B cell (primary cell): Measurements from ENCODE around the gene TRAPPC14. TPM values are rescaled to one million over a fixed set of nuclear protein-coding genes. Genes with fewer than 3 reads are reported as not detected.

Source experiments
- ATAC-seq: fragments of 200-7000 bp; cut with Tn5 transposase; one replicate; pipeline ENCODE4 v1.10.0; 2021; ENCODE audit warnings: low read depth, mild to moderate bottlenecking, moderate number of reproducible peaks, moderate library complexity
- CTCF ChIA-PET: fragments of 350-600 bp; sonication (Branson Sonifier 250); formaldehyde crosslinking; loops from one replicate; lab custom pipeline; 2021; ENCODE audit warnings: antibody characterized with exemption, inconsistent platforms; lab: Charles Lee
- POLR2A ChIA-PET: fragments of 350-600 bp; sonication (Branson Sonifier 250); formaldehyde crosslinking; loops from one replicate; lab custom pipeline; 2021; ENCODE audit warnings: antibody characterized with exemption; lab: Charles Lee
- DNase-seq: peaks from one replicate; pipeline ENCODE4 v3.0.0; 2013
- H2AFZ ChIP-seq: 2 replicates; pipeline ENCODE4 v1.6.1; 2012; ENCODE audit warnings: mild to moderate bottlenecking, low read depth, low read length; ENCODE audit not compliant: insufficient read depth, poor library complexity, severe bottlenecking
- H3K27ac ChIP-seq, 2 donors: 1 replicate in 1 of 2; 2 replicates in 1 of 2; pipeline ENCODE4 v1.5.1; 2012 to 2013; ENCODE audit warnings: low read length in 2 of 2, mild to moderate bottlenecking in 2 of 2, moderate library complexity in 1 of 2
- H3K27me3 ChIP-seq, 4 experiments: fragments of 200-600 bp in 1 of 4; sonication (generic) in 1 of 4; replicated peaks in 1 of 4; 1 replicate in 2 of 4; 2 replicates in 2 of 4; pipeline versions ENCODE4 v1.6.1 to v1.7.0; 2013 to 2016; ENCODE audit warnings: low read length in 3 of 4, mild to moderate bottlenecking in 2 of 4, mixed read lengths in 1 of 4, moderate library complexity in 1 of 4; ENCODE audit not compliant: insufficient read depth in 4 of 4, control insufficient read depth in 3 of 4; ENCODE audit errors: control extremely low read depth in 1 of 4
- H3K36me3 ChIP-seq, 2 experiments: replicated peaks in 1 of 2; 1 replicate in 1 of 2; 2 replicates in 1 of 2; pipeline versions ENCODE4 v1.6.1 to v1.7.1; 2013; ENCODE audit warnings: low read length in 1 of 2; ENCODE audit not compliant: insufficient read depth in 2 of 2, control insufficient read depth in 1 of 2; ENCODE audit errors: control extremely low read depth in 1 of 2, extremely low read depth in 1 of 2
- H3K4me1 ChIP-seq, 2 donors: fragments of 200-600 bp in 1 of 2; sonication (generic) in 1 of 2; 1 replicate in 1 of 2; 2 replicates in 1 of 2; pipeline versions ENCODE4 v1.5.1 to v1.6.1; 2013 to 2017; ENCODE audit warnings: low read length in 2 of 2; ENCODE audit not compliant: control insufficient read depth in 2 of 2, insufficient read depth in 2 of 2
- H3K4me2 ChIP-seq: replicated peaks from 2 replicates; pipeline ENCODE3; 2012; ENCODE audit warnings: mild to moderate bottlenecking, low read depth, low read length; ENCODE audit not compliant: poor library complexity, severe bottlenecking
- H3K4me3 ChIP-seq, 5 experiments: fragments of 200-600 bp in 1 of 5; sonication (generic) in 1 of 5; 1 replicate in 3 of 5; 2 replicates in 2 of 5; pipeline versions ENCODE4 v1.5.1 to v1.7.0; 2011 to 2016; ENCODE audit warnings: low read length in 4 of 5, mild to moderate bottlenecking in 4 of 5, low read depth in 2 of 5, control low read depth in 1 of 5, moderate library complexity in 1 of 5; ENCODE audit not compliant: insufficient read depth in 1 of 5; ENCODE audit errors: control extremely low read depth in 1 of 5, extremely low read depth in 1 of 5
- H3K79me2 ChIP-seq: fragments of 200-600 bp; sonication (generic); one replicate; pipeline ENCODE4 v1.6.0; 2016; ENCODE audit warnings: low read length; ENCODE audit not compliant: control insufficient read depth, insufficient read depth
- H3K9ac ChIP-seq: fragments of 200-600 bp; sonication (generic); 2 replicates; pipeline ENCODE4 v1.6.1; 2017; ENCODE audit warnings: mild to moderate bottlenecking, low read length, moderate library complexity
- H3K9me3 ChIP-seq, 3 donors: one replicate each; pipeline versions ENCODE4 v1.6.1 to v1.7.1; 2013; ENCODE audit warnings: low read length in 2 of 3; ENCODE audit not compliant: control insufficient read depth in 2 of 3, insufficient read depth in 1 of 3; ENCODE audit errors: control extremely low read depth in 1 of 3
- H4K20me1 ChIP-seq: 2 replicates; pipeline ENCODE4 v1.6.0; 2012; ENCODE audit warnings: mild to moderate bottlenecking, low read length; ENCODE audit not compliant: insufficient read depth, control insufficient read depth, poor library complexity, severe bottlenecking
- H3K27ac Mint-ChIP-seq: one replicate; pipeline ENCODE4 v1.8.0; 2021; ENCODE audit warnings: mixed read lengths
- H3K27me3 Mint-ChIP-seq: one replicate; pipeline ENCODE4 v1.8.0; 2021; ENCODE audit warnings: mixed read lengths
- H3K4me1 Mint-ChIP-seq: one replicate; pipeline ENCODE4 v1.8.0; 2021; ENCODE audit warnings: mixed read lengths
- H3K4me3 Mint-ChIP-seq: one replicate; pipeline ENCODE4 v1.8.0; 2021; ENCODE audit warnings: mixed read lengths
- H3K9me3 Mint-ChIP-seq: one replicate; pipeline ENCODE4 v1.8.0; 2022; ENCODE audit warnings: mixed read lengths; ENCODE audit not compliant: insufficient read depth
- EZH2 ChIP-seq: IDR thresholded peaks from 2 replicates; pipeline ENCODE4 v1.6.1; 2012; ENCODE audit warnings: borderline replicate concordance, low read depth, mild to moderate bottlenecking, moderate library complexity, low read length; ENCODE audit not compliant: insufficient read depth, poor library complexity, severe bottlenecking
- WGBS: methylation state at CpG from one replicate; pipeline ENCODE4 v1.1.5; 2013; ENCODE audit warnings: missing lambda C conversion rate; ENCODE audit not compliant: insufficient coverage; 5-methylcytosine and 5-hydroxymethylcytosine counted together
- intact Hi-C: fragments of 100-400 bp; cut with micrococcal nuclease; formaldehyde crosslinking; loops from one replicate; pipeline ENCODE4 v1.10.0; 2022
- polyA plus RNA-seq: library from polyadenylated mRNA; depleted of rRNA; stranded (reverse); fragments of >200 nt; gene quantifications from 2 replicates; pipeline ENCODE4 v1.2.3, GENCODE V29; 2012
- total RNA-seq, 2 donors: library from RNA; stranded (reverse); fragments of 120-200 nt in 1 of 2; gene quantifications; 1 replicate in 1 of 2; 2 replicates in 1 of 2; pipeline versions ENCODE4 v1.2.3 to v1.2.4, GENCODE V29; 2013 to 2022
- TF ChIP-seq, protein P1 (sequence below): fragments of 200-600 bp; IDR thresholded peaks from one replicate; pipeline ENCODE4 v1.8.0; 2022; ENCODE audit warnings: antibody characterized with exemption, mild to moderate bottlenecking

The TRAPPC14 gene
- total and polyA plus RNA-seq, 2 donors (not counting 1 experiment from before 2014, with no cell fraction given) = 64.8 to 71.2 TPM

DNA sequence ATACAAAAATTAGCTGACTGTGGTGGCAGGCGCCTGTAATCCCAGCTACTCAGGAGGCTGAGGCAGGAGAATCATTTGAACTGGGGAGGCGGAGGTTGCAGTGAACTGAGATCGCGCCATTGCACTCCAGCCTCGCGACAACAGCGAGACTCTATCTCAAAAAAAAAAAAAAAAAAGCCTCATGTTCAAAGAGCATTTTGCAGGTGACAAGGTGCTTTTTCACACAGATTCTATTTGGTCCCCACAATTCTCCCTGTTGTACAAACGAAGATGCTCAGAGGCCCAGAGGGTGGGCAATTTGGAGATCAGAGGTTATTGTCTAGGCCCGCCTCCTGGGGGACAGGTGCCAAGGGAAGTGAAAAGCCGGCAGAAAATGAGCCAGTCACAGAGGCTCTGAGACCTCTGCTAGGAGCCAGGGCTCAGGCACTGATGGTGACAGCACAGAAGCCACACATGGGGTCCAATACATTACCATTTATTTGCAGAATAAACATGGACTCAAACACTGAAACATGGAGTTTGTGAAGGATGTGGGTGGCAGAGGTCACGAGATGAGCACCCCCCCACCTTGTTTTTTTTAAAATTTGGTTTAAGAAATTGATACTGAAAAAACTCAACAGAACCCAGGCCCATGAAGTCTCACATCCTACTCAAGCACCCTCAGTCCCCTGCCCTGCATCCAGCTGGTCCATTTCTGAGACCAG is 10.8 kb upstream of the TRAPPC14 start:
- H3K9me3 ChIP-seq = peaks cover 0 to 7% (median 0%) of the 10 kb centered on the region in 3 donors
- peaks cover 0 to 58% (median 37%) of the 10 kb centered on the region in 4 experiments for H3K27me3 ChIP-seq
- peaks cover 52% of the 10 kb centered on the region for H3K27me3 Mint-ChIP-seq
- peak overlapping the region; percentile 65 for H3K4me2 ChIP-seq
- ATAC-seq (no peak), DNase-seq (peak; percentile 13)
- TF ChIP-seq, protein P1, sequence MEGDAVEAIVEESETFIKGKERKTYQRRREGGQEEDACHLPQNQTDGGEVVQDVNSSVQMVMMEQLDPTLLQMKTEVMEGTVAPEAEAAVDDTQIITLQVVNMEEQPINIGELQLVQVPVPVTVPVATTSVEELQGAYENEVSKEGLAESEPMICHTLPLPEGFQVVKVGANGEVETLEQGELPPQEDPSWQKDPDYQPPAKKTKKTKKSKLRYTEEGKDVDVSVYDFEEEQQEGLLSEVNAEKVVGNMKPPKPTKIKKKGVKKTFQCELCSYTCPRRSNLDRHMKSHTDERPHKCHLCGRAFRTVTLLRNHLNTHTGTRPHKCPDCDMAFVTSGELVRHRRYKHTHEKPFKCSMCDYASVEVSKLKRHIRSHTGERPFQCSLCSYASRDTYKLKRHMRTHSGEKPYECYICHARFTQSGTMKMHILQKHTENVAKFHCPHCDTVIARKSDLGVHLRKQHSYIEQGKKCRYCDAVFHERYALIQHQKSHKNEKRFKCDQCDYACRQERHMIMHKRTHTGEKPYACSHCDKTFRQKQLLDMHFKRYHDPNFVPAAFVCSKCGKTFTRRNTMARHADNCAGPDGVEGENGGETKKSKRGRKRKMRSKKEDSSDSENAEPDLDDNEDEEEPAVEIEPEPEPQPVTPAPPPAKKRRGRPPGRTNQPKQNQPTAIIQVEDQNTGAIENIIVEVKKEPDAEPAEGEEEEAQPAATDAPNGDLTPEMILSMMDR = no peak
- no peak for TF ChIP-seq EZH2
- no peak overlapping the region for H3K27ac Mint-ChIP-seq
- H3K9me3 Mint-ChIP-seq = no peaks in the 10 kb centered on the region
- H3K9ac ChIP-seq = no peak overlapping the region
- H3K4me3 ChIP-seq = no peak overlapping the region
- WGBS = 48% methylated on average over 3 of the region's 11 CpGs
- intact Hi-C loops = no loop called here
- CTCF ChIA-PET = interaction anchor here (0.8 to 1.7 kb wide), 3 partner anchors 11 to 48 kb away, joined by 3 to 7 read pairs (median 6); partner anchors contain the start of gene TRAPPC14
- peaks cover 5% of the 10 kb centered on the region for H4K20me1 ChIP-seq
- H3K27ac ChIP-seq = no peak overlapping the region
- no peak overlapping the region for H2AFZ ChIP-seq
- no peaks in the 10 kb centered on the region for H3K36me3 ChIP-seq
- POLR2A ChIA-PET = no interaction called here
- H3K79me2 ChIP-seq = no peaks in the 10 kb centered on the region
- peaks cover 37% of the 10 kb centered on the region for H3K4me1 Mint-ChIP-seq
- peaks cover 39 to 42% of the 10 kb centered on the region in 2 donors for H3K4me1 ChIP-seq
- H3K4me3 Mint-ChIP-seq = peak overlapping the region; percentile 76

DNA sequence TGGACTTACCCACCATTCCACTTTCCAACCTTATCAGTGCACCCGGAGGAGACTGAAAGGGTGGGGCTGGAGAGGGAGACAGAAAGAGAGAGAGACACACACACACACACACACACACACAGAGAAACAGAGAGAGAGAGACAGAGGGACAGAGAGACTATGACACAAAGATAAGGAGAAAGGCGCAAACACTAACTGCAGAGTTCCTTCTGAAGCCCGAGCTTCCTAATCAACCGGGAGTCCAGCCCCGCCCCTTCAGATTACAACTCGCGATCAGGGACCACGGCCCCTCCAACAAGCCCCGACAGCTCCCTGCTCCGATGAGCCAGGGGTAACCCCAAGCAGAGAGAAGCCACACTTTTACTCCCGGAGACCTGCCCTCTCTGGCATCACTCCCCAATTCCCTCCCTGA is 9.4 kb upstream of the TRAPPC14 start:
- H3K9me3 ChIP-seq = peaks cover 0 to 7% (median 0%) of the 10 kb centered on the region in 3 donors
- peaks cover 39 to 47% of the 10 kb centered on the region in 2 donors for H3K4me1 ChIP-seq
- intact Hi-C loops = loop anchor here (1.0 kb wide), 1 partner anchor 10 kb away; the partner anchor contains the start of gene TRAPPC14
- Mint-ChIP-seq H3K4me3 (peak overlapping the region; percentile 76), H3K27me3 (peaks cover 52% of the 10 kb centered on the region), H3K4me1 (peaks cover 42% of the 10 kb centered on the region), H3K27ac (no peak overlapping the region), H3K9me3 (no peaks in the 10 kb centered on the region)
- peaks cover 0 to 58% (median 37%) of the 10 kb centered on the region in 4 experiments for H3K27me3 ChIP-seq
- ChIA-PET CTCF (interaction anchor here (0.9 to 3.2 kb wide), 5 partner anchors 9 to 50 kb away, joined by 3 to 12 read pairs (median 3); partner anchors contain the start of gene TRAPPC14), POLR2A (interaction anchor here (0.6 to 1.6 kb wide), 4 partner anchors 13 to 25 kb away, joined by 3 to 6 read pairs (median 4); partner anchors contain the start of gene LAMTOR4)
- ATAC-seq (no peak), DNase-seq (peak; percentile 46)
- H3K27ac ChIP-seq = no peak overlapping the region
- H2AFZ ChIP-seq = peak overlapping the region; percentile 29
- peak overlapping the region; percentile 65 for H3K4me2 ChIP-seq
- H4K20me1 ChIP-seq = peaks cover 5% of the 10 kb centered on the region
- H3K4me3 ChIP-seq = peak overlapping the region in 1 of 5 experiments; percentile 35
- no peaks in the 10 kb centered on the region for H3K79me2 ChIP-seq
- TF ChIP-seq, protein P1 = no peak
- TF ChIP-seq EZH2 = no peak
- WGBS = 4% methylated on average over 10 of the region's 11 CpGs
- H3K36me3 ChIP-seq = no peaks in the 10 kb centered on the region
- H3K9ac ChIP-seq = peak overlapping the region; percentile 22
